GM10248 (cell line): ENCODE measurements around the gene ZC3H4.

Source experiments
- CTCF ChIA-PET: fragments of 300-600 bp; sonication (Branson Sonifier 250); formaldehyde crosslinking; extraction: SDS; loops from one replicate; lab custom pipeline; 2021; ENCODE audit warnings: antibody characterized with exemption; lab: Yijun Ruan, JAX
- POLR2A ChIA-PET: fragments of 350-650 bp; sonication (Branson Sonifier 250); formaldehyde crosslinking; extraction: SDS; loops from one replicate; lab custom pipeline; 2020; ENCODE audit warnings: antibody characterized with exemption; lab: Yijun Ruan, JAX
- DNase-seq: peaks from one replicate; pipeline ENCODE4 v3.0.0; 2012; ENCODE audit errors: extremely low spot score
- CTCF ChIP-seq: IDR thresholded peaks from 2 replicates; pipeline ENCODE4 v1.5.1; 2012; ENCODE audit warnings: mild to moderate bottlenecking, low read depth; ENCODE audit errors: extremely low read depth, missing control alignments, control extremely low read depth

ZC3H4 gene

GRCh38 chr19:47112997-47113849 lies at the start of gene ZC3H4:
TSS of gene ZC3H4 (minus strand) at chr19:47113776. CDS start at chr19:47112584, 1,192 bp downstream.
- ChIA-PET CTCF (interaction anchor here (0.8 to 8.1 kb wide), 14 partner anchors 10 to 256 kb away, joined by 3 to 57 read pairs (median 6); partner anchors contain the start of gene SAE1), POLR2A (interaction anchor here (0.5 to 2.6 kb wide), 24 partner anchors 9 to 325 kb away, joined by 3 to 20 read pairs (median 4); partner anchors contain the start of genes CCDC9, SAE1 and SLC1A5)
- TF ChIP-seq CTCF: no peak
- DNase-seq: peak; percentile 98

- ChIA-PET POLR2A (no interaction called here), CTCF (interaction anchor here (1.3 to 11.4 kb wide), 5 partner anchors 9 to 84 kb away, joined by 4 to 128 read pairs (median 33); no protein-coding TSS in a partner anchor)
- no peak for DNase-seq
- TF ChIP-seq CTCF: no peak
Observed at GRCh38 chr19:47161876-47162489, 48.4 kb upstream of the ZC3H4 start.

- DNase-seq: no peak
- CTCF ChIA-PET: interaction anchor here (1.1 to 11.4 kb wide), 12 partner anchors 10 to 146 kb away, joined by 3 to 128 read pairs (median 4); partner anchors contain the start of gene ZC3H4
- POLR2A ChIA-PET: interaction anchor here (0.7 kb wide), 1 partner anchor 50 kb away, joined by 4 read pairs; no protein-coding TSS in a partner anchor
- TF ChIP-seq CTCF: no peak
Observed at GRCh38 chr19:47158879-47159503, 45.4 kb upstream of the ZC3H4 start.

- no peak for TF ChIP-seq CTCF
- no peak for DNase-seq
- CTCF ChIA-PET: interaction anchor here (0.8 to 11.4 kb wide), 15 partner anchors 9 to 145 kb away, joined by 3 to 128 read pairs (median 4); partner anchors contain the start of gene ZC3H4
- POLR2A ChIA-PET: no interaction called here
Observed at GRCh38 chr19:47158367-47158791, 44.8 kb upstream of the ZC3H4 start.

- POLR2A ChIA-PET: interaction anchor here (1.6 kb wide), 2 partner anchors 27 to 69 kb away, joined by 3 to 6 read pairs; partner anchors contain the start of gene SAE1
- no peak for TF ChIP-seq CTCF
- CTCF ChIA-PET: interaction anchor here (0.8 to 11.4 kb wide), 17 partner anchors 8 to 144 kb away, joined by 3 to 128 read pairs (median 4); partner anchors contain the start of gene ZC3H4
- DNase-seq: no peak
Observed at GRCh38 chr19:47157431-47158321, 44.1 kb upstream of the ZC3H4 start.
